Measurements from ENCODE around the gene OR1F1. TPM values are rescaled to one million over a fixed set of nuclear protein-coding genes. Genes with fewer than 3 reads are reported as not detected.

The OR1F1 gene
- total RNA-seq, 4 donors from 2014 or later = not detected

DNA sequence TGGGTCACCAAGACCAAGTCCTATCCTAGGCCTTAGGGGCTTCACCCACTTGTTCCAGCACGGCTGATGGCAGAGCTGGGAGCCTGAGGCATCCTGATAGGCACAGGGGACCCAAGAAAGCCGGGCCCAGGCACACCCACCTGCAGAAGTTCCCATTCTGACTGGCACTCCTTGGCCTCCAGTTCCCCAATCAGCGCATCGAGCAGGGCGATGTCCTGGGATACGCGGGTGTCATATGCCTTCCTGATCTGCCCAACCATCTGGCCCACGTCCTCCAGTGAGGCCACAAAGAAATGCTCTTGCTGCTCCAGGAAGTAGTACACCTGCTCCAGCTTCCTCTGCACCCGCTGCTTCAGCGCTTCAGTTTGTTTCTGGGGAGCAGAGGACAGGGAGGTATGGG lies 58.9 kb downstream of the OR1F1 start:
- H3K27ac ChIP-seq = no peak overlapping the region
- no peak overlapping the region for H3K4me3 ChIP-seq
- no peaks in the 10 kb centered on the region for H3K9me3 ChIP-seq
- no peaks in the 10 kb centered on the region for H3K4me1 ChIP-seq
- 93% methylated on average over 9 of the region's 10 CpGs for WGBS
- H3K27me3 ChIP-seq = peaks cover 17% of the 10 kb centered on the region
- no peaks in the 10 kb centered on the region for H3K36me3 ChIP-seq
- no peak for DNase-seq (ENCODE audit: low spot score in 2 of 2)
- TF ChIP-seq EP300 (IDR thresholded peaks at IDR 0.05) (no peak), POLR2AphosphoS5 (IDR thresholded peaks at IDR 0.05) (no peak), POLR2A (IDR thresholded peaks at IDR 0.05) (no peak)
- TF ChIP-seq, protein P1, sequence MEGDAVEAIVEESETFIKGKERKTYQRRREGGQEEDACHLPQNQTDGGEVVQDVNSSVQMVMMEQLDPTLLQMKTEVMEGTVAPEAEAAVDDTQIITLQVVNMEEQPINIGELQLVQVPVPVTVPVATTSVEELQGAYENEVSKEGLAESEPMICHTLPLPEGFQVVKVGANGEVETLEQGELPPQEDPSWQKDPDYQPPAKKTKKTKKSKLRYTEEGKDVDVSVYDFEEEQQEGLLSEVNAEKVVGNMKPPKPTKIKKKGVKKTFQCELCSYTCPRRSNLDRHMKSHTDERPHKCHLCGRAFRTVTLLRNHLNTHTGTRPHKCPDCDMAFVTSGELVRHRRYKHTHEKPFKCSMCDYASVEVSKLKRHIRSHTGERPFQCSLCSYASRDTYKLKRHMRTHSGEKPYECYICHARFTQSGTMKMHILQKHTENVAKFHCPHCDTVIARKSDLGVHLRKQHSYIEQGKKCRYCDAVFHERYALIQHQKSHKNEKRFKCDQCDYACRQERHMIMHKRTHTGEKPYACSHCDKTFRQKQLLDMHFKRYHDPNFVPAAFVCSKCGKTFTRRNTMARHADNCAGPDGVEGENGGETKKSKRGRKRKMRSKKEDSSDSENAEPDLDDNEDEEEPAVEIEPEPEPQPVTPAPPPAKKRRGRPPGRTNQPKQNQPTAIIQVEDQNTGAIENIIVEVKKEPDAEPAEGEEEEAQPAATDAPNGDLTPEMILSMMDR (IDR thresholded peaks at IDR 0.05) = no peak

DNA sequence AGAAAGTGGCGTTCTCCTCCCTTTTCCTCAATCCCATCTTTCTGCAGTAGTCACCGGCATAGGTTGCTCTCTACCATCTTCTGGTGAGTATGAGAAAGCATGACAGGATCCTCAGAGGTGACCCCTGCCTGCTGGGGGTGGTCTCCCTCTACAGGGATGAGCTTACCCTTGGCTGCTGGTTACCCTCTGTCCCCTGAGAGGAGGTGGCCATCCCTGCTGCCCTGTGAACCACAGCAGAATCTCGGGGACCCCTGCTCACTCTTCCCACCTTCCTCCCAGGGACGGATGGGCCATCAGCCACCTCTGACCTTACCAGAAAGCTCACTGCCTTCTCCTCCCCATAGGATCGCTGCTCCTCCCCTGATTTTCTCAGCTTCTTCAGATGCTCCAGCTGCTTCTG lies 60.6 kb downstream of the OR1F1 start:
- no peak overlapping the region for H3K4me3 ChIP-seq
- TF ChIP-seq POLR2A (IDR thresholded peaks at IDR 0.05) (no peak), EP300 (IDR thresholded peaks at IDR 0.05) (no peak), POLR2AphosphoS5 (IDR thresholded peaks at IDR 0.05) (no peak)
- TF ChIP-seq, protein P1 (IDR thresholded peaks at IDR 0.05) = no peak
- H3K27ac ChIP-seq = no peak overlapping the region
- no peaks in the 10 kb centered on the region for H3K9me3 ChIP-seq
- no peaks in the 10 kb centered on the region for H3K36me3 ChIP-seq
- peaks cover 10% of the 10 kb centered on the region for H3K27me3 ChIP-seq
- DNase-seq (ENCODE audit: low spot score in 2 of 2) = no peak
- WGBS = 90% methylated on average over 5 of the region's 5 CpGs
- no peaks in the 10 kb centered on the region for H3K4me1 ChIP-seq

DNA sequence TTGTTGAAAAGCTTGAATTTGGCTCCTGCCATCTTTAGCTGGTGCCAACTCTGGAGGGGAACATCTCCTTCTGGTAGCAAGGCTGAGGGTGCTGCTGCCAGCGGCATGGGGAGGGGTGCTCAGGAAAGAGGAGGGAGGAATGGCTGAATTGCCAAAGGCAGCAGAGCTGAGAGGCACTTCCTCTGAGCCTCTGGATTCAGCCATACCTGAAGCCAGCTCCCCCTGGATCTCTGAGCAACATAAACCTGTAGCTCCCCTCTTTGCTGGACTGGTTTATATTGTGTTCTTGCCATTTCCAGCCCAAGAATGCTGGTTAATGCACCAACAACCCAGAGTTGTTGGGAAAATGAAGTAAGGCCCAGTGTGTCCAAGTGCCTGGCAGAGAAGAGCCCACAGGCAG lies 61.0 kb downstream of the OR1F1 start:
- Histone ChIP-seq H3K4me1 (no peaks in the 10 kb centered on the region), H3K4me3 (no peak overlapping the region), H3K9me3 (no peaks in the 10 kb centered on the region), H3K27ac (no peak overlapping the region), H3K36me3 (no peaks in the 10 kb centered on the region), H3K27me3 (peaks cover 7% of the 10 kb centered on the region)
- DNase-seq (ENCODE audit: low spot score in 2 of 2) = no peak
- TF ChIP-seq EP300 (IDR thresholded peaks at IDR 0.05) (no peak), POLR2AphosphoS5 (IDR thresholded peaks at IDR 0.05) (no peak), POLR2A (IDR thresholded peaks at IDR 0.05) (no peak)
- TF ChIP-seq, protein P1 (IDR thresholded peaks at IDR 0.05) = no peak
- 83% methylated on average over 1 of the region's 1 CpG for WGBS

DNA sequence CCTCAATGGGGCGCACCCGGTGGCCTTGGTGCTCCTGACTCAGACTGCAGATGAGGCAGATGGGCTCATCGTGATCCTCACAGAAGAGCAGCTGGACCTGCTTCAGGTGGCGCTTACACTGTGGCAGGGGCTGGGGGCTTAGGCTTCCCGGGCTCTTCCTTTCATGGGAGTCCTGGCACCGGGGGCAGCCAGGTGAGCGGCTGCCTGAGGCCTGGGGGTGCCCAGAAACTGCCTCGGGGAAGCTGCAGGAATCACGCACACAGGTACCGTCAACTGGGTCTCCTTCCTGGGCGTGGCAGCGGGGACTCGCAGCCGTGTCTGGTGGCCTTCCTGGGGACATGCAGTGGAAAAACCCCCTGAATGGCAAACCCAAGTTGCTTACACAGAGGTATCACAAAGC lies 61.4 kb downstream of the OR1F1 start:
- no peaks in the 10 kb centered on the region for H3K9me3 ChIP-seq
- H3K27ac ChIP-seq = no peak overlapping the region
- H3K36me3 ChIP-seq = no peaks in the 10 kb centered on the region
- TF ChIP-seq EP300 (IDR thresholded peaks at IDR 0.05) = no peak
- TF ChIP-seq POLR2A (IDR thresholded peaks at IDR 0.05) = no peak
- TF ChIP-seq, protein P1 (IDR thresholded peaks at IDR 0.05) = no peak
- TF ChIP-seq POLR2AphosphoS5 (IDR thresholded peaks at IDR 0.05) = no peak
- no peaks in the 10 kb centered on the region for H3K4me1 ChIP-seq
- WGBS = 81% methylated on average over 6 of the region's 14 CpGs
- H3K4me3 ChIP-seq = no peak overlapping the region
- DNase-seq (ENCODE audit: low spot score in 2 of 2) = no peak
- peaks cover 6% of the 10 kb centered on the region for H3K27me3 ChIP-seq

DNA sequence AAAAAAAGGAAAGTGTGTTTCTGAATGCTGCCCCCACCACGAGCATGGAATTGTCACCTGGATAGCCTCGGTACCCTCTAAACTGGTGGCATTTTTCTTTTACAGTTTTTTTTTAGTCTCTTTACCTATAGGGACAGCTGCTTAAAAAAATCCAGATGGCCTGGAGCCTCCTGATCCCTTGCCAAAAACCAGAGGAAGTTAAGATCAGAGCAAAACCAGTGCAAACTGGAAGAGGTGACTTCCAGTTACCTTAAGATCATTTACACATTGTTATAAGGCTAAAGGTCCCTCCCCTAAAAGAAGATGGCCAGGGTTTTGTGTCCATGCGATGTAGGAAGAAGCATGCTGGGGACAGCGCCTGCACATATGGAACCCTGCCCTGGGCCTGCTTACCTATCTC lies 65.0 kb downstream of the OR1F1 start:
- no peak overlapping the region for H3K4me3 ChIP-seq
- TF ChIP-seq POLR2A (IDR thresholded peaks at IDR 0.05) = no peak
- TF ChIP-seq, protein P1 (IDR thresholded peaks at IDR 0.05) = no peak
- no peak for TF ChIP-seq EP300 (IDR thresholded peaks at IDR 0.05)
- no peak for TF ChIP-seq POLR2AphosphoS5 (IDR thresholded peaks at IDR 0.05)
- H3K27me3 ChIP-seq = peaks cover 4% of the 10 kb centered on the region
- H3K27ac ChIP-seq = no peak overlapping the region
- H3K36me3 ChIP-seq = no peaks in the 10 kb centered on the region
- no peak for DNase-seq (ENCODE audit: low spot score in 2 of 2)
- 75% methylated on average over 4 of the region's 4 CpGs for WGBS
- no peaks in the 10 kb centered on the region for H3K9me3 ChIP-seq
- no peaks in the 10 kb centered on the region for H3K4me1 ChIP-seq
